ENCODE measurements around the gene SPECC1.

GRCh38 chr17:20179041-20179440, 169.9 kb downstream of the SPECC1 start:
- TF ChIP-seq CTCF (IDR thresholded peaks at IDR 0.05) (no peak), POLR2A (IDR thresholded peaks at IDR 0.05) (no peak)
